HG02840 (cell line): ENCODE results near the gene FAM184B.

Source experiments
- ATAC-seq: cut with Tn5 transposase; IDR thresholded peaks from one replicate; pipeline ENCODE4 v1.9.1; 2021; ENCODE audit warnings: mild to moderate bottlenecking, moderate library complexity, moderate number of reproducible peaks; ENCODE audit not compliant: unreplicated experiment, low FRiP score

The FAM184B gene

GRCh38 chr4:17781300-17782287 lies at the start of gene FAM184B:
TSS of gene FAM184B (minus strand) at chr4:17781621. CDS start at chr4:17781299, 322 bp downstream.
- no peak for ATAC-seq

DNA sequence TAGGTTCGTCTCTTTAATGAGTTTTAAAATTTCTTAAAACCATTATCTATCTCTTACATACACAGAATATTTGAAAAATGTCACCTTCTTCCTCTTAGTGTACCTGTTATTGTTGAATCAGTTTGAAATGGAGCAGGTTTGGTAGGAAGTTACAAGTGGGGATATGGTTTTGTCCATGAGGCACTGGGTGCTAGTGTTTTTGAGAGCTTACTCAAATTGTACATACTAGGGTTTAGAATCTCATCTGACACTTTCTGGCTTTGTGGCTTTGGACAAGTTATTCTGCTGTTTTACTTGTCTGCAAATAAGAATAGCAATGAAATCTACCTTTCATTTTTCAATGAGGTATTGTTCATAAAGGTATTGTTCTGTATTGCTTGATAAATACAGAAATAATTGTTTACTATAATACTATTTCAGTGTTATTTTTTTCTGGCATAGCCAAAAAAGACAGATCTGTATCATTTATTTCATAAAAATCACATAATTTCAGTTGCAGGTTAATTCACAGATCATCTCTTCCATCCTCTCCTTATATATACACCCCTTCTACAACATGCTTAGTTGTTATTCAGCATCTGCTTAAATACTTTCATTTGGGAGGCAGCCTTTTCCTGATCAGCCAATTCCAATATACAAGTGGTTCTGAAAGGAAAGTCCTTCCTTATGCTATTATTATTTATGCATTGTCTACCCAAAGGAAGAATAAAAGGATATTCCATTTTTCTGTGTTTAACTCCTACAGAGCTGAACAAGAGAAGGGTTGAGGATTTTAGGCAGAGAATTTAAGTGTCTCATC lies 42.6 kb upstream of the FAM184B start:
- ATAC-seq: no peak

GRCh38 chr4:17817027-17817426 lies 35.6 kb upstream of the FAM184B start:
- peak; percentile 66 for ATAC-seq

DNA sequence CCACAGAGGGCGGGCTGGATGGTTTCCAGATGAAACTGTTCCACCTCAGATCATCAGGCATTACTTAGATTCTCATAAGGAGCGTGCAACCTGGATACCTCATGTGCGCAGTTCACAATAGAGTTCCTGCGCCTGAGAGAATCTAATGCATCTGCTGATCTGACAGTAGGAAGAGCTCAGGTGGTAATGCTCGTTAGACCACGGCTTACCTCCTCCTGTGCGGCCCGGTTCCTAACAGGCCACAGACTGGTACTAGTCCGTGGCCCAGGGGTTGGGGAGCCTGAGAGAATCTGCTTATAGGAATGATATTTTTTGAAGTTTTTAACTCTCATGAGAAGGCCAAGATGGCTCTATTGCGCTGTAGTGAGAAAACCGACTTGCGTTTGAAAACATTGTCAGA lies 34.7 kb upstream of the FAM184B start:
- ATAC-seq: no peak

- no peak for ATAC-seq
Observed at GRCh38 chr4:17814140-17814539, 32.7 kb upstream of the FAM184B start.

GRCh38 chr4:17812801-17813200 lies 31.4 kb upstream of the FAM184B start:
- no peak for ATAC-seq

- no peak for ATAC-seq
Observed at GRCh38 chr4:17812125-17812524, 30.7 kb upstream of the FAM184B start.

DNA sequence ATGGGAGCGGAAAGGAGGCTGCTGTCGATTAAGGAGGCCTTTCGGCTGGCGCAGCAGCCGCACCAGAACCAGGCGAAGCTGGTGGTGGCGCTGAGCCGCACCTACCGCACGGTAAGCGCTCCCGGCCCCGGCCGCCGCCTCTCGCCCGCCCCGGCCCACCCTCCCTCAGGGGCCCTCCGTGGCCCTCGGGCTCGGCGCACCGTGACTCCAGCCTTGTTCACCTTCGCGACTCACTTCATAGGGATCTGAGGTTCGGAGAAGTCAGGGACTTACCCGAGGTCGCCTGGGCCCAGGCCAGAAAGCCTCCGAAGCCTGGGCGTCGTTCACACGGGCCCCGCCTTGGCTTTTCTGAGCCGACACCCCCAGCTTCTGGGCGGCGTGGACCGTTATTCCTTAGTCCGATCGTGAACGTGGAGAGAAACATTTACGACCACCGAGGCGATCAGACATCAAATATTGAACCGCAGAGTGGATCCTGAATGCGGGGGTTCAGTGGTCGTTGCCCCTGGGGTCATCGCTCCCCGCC lies 29.7 kb upstream of the FAM184B start:
- ATAC-seq: peak; percentile 38

- peak; percentile 90 for ATAC-seq
Observed at GRCh38 chr4:17810260-17811077, 29.0 kb upstream of the FAM184B start, which contains the start of the genes DCAF16 and NCAPG. TSS of gene DCAF16 (minus strand) at chr4:17810757. CDS start at chr4:17804141, 6,616 bp downstream. TSS of gene NCAPG (plus strand) at chr4:17810979. CDS start at chr4:17811078, 99 bp downstream.

DNA sequence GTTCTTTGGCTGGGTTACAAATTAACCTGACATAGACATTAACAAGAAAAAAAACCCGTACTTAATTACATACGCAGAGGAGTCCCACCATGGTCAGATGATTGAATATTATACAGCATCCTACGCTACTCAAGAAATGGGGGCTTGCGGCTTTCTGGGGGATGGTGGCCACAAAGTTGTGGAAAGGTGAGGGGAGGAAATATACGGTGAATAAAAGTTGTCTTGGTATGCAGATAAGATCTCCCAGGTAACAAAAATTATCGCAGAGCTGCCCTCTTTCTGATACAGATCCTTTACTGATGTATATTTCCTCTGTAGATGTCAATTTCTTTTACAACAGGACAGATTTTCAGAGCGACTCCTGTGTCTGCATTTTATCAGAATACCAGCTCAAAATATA lies 28.2 kb upstream of the FAM184B start:
- ATAC-seq: no peak

DNA sequence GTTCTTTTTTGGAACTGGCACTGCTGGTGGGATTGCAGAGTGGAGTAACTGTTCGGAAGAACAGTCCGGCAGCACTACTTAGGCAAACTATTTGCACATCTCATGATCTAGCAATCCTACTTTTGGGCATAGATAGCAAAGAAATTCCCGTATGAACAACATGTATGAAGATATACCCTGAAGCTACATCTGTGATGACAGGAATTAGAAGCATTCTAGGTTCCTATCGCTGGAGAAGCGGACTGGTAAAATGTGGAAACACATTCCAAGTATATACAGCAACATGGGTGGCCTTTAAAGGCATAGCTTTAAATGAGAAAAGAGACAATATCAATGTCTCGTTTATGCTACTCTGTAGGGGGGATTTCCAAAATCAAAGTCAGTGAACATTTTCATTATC lies 26.0 kb upstream of the FAM184B start:
- no peak for ATAC-seq

DNA sequence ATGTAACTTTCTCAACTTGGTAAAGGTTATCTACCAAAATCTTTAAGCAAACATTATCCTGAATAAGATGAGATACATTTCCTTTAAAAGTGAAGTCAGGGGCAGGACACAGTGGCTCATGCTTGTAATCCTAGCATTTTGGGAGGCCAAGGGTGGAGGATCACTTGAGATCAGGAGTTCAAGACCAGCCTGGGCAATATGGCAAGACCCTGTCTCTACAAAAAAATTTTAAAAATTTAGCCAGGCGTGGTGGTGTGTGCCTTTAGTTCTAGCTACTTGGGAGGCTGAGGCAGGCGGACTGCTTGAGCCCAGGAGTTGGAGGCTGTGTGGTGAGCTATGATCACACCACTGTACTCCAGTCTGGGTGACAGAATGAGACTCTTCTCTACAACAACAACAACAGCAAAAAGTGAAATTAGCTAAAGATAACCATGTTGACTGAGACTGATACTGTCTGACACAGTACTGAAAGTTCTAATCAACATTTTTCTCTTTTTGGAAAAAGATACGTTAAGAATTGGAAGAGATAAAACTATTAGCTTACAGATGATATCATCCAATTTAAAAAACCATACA lies 24.2 kb upstream of the FAM184B start:
- no peak for ATAC-seq

DNA sequence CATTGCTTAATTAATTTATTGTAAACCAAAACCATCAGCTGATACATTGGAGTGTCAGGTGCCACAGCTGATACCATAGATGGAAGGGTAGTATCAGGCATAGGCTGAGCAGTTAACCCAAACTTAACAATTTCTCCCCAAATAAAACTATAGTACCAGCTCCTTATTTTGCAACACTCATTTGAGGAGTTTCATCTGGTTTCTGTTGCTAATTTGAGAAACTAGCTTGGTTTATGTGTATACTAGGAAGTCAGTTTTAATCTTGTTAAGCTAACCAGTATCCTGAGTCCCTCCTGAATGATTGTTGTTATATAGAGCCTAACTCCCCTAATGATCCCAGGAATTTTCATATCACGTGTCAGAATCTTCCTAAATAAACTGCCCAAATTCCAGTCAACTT lies 16.4 kb upstream of the FAM184B start:
- ATAC-seq: no peak

GRCh38 chr4:17794730-17795129 lies 13.3 kb upstream of the FAM184B start:
- ATAC-seq: no peak

GRCh38 chr4:17788956-17789355 lies 7.5 kb upstream of the FAM184B start:
- ATAC-seq: no peak

DNA sequence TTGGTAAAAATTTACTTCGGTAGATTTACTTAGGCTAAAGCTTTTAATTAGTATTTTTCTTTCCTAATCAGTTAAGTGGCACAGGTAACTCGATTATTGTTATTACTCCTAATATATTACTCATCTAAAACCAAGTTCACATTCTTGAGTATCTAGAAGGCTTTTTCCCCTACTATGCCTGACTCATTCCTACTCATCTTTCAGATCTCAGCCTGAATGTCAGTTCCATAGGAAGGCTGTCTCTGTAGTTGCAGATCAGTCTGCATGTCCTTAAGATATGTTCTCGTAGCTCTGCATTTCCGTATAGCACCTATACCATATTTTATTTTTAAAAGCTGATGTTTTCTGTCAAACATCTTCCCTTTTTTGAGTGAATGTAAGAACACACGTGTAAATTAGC lies 5.9 kb upstream of the FAM184B start:
- ATAC-seq: no peak

DNA sequence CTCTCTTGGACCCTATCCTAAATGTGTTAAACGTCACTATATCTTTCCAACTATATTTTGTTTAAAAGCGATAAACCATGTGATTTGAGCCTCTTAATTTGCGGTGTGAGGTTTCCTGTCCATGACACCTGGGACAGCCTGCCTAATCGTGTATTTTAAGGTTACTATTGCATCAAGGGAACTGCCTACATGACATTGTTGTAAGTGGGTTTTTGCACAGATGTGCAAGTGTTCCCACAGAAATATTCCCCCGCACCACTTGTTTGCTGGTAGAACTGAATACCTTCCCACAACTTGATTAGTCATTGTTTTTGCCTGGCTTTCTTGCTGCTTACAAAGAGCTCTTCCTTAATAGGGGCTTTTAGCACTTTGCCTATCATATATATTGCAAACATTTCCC lies 5.1 kb upstream of the FAM184B start:
- no peak for ATAC-seq

GRCh38 chr4:17785858-17786257 lies 4.4 kb upstream of the FAM184B start:
- ATAC-seq: no peak

GRCh38 chr4:17780501-17781299 lies 721 bp downstream of the FAM184B start:
- no peak for ATAC-seq
